HepG2 (cell line): ENCODE results near the gene ZFHX3. TPM values are rescaled to one million over a fixed set of nuclear protein-coding genes. Genes with fewer than 3 reads are reported as not detected.
A peak's percentile ranks its signal among the peaks of the same experiment; 100 is the strongest.

Source experiments
- ATAC-seq: fragments of 200-7000 bp; cut with Tn5 transposase; 3 replicates; pipeline ENCODE4 v1.9.1; 2020; ENCODE audit warnings: mild to moderate bottlenecking, moderate library complexity
- BruUV-seq: library from RNA; stranded (reverse); fragments of 400-500 nt; replicated peaks from 2 replicates; lab custom pipeline; 2021; lab: Mats Ljungman, UMichigan
- CTCF ChIA-PET: fragments of 300-600 bp; formaldehyde crosslinking; extraction: SDS; loops from one replicate; lab custom pipeline; 2021; ENCODE audit warnings: low total read pairs, inconsistent platforms, low intra/inter-chr PET ratio; lab: Yijun Ruan, JAX
- POLR2A ChIA-PET: fragments of 350-600 bp; sonication (Branson Sonifier 250); formaldehyde crosslinking; loops from one replicate; lab custom pipeline; 2020; ENCODE audit warnings: antibody characterized with exemption, inconsistent platforms; lab: Yijun Ruan, JAX
- DNase-seq: peaks from one replicate; pipeline ENCODE4 v3.0.0-alpha.2; 2015; ENCODE audit warnings: low spot score
- FAIRE-seq: peaks from 3 replicates; lab custom pipeline; 2011; peaks lifted over from hg19 to GRCh38; lab: Jason Lieb, UNC
- H2AFZ ChIP-seq: one replicate; pipeline ENCODE4 v1.6.1; 2011; ENCODE audit warnings: low read length, inconsistent platforms
- H3K27ac ChIP-seq: fragments of 300-600 bp; 3 replicates; pipeline ENCODE4 v1.8.0; 2011; ENCODE audit warnings: mixed run types, mild to moderate bottlenecking, mixed read lengths, low read length, inconsistent platforms; ENCODE audit not compliant: insufficient read depth; ENCODE audit errors: extremely low read length
- H3K27me3 ChIP-seq, 2 experiments: fragments of 200-600 bp in 1 of 2; 2 replicates in 1 of 2; 3 replicates in 1 of 2; pipeline versions ENCODE4 v1.6.0 to v1.8.0; 2011; ENCODE audit warnings: low read length in 2 of 2, mild to moderate bottlenecking in 2 of 2, moderate library complexity in 2 of 2, inconsistent platforms in 1 of 2; ENCODE audit not compliant: insufficient read depth in 2 of 2, control insufficient read depth in 1 of 2
- H3K36me3 ChIP-seq, 2 experiments: fragments of 200-600 bp in 1 of 2; replicated peaks in 1 of 2; 2 replicates in 1 of 2; 3 replicates in 1 of 2; pipeline versions ENCODE4 v1.5.1 to v1.8.0; 2011; ENCODE audit warnings: low read length in 2 of 2, inconsistent platforms in 1 of 2; ENCODE audit not compliant: insufficient read depth in 2 of 2, control insufficient read depth in 1 of 2
- H3K4me1 ChIP-seq: 2 replicates; pipeline ENCODE4 v1.5.1; 2012; ENCODE audit warnings: low read length, inconsistent platforms; ENCODE audit not compliant: insufficient read depth
- H3K4me2 ChIP-seq: 2 replicates; pipeline ENCODE4 v1.6.0; 2011; ENCODE audit warnings: low read depth, low read length, inconsistent platforms
- H3K4me3 ChIP-seq, 3 experiments: fragments of 200-600 bp in 1 of 3; sonication (generic), shearing (Covaris generic) in 1 of 3; replicated peaks in 1 of 3; 2 replicates each; pipeline ENCODE4 v1.5.1; 2011 to 2016; ENCODE audit warnings: low read length in 3 of 3, inconsistent platforms in 2 of 3, low read depth in 2 of 3, mild to moderate bottlenecking in 2 of 3, control low read depth in 1 of 3, mixed read lengths in 1 of 3; ENCODE audit not compliant: insufficient read depth in 1 of 3
- H3K79me2 ChIP-seq: one replicate; pipeline ENCODE4 v1.6.1; 2011; ENCODE audit warnings: low read length, inconsistent platforms; ENCODE audit not compliant: insufficient read depth
- H3K9ac ChIP-seq: 2 replicates; pipeline ENCODE4 v1.6.0; 2011; ENCODE audit warnings: mild to moderate bottlenecking, low read depth, low read length, inconsistent platforms; ENCODE audit not compliant: insufficient read depth
- H3K9me3 ChIP-seq: 2 replicates; pipeline ENCODE4 v1.5.1; 2012; ENCODE audit warnings: mild to moderate bottlenecking, low read length
- H4K20me1 ChIP-seq: 2 replicates; pipeline ENCODE4 v1.6.0; 2011; ENCODE audit warnings: inconsistent platforms, mild to moderate bottlenecking, low read length, moderate library complexity; ENCODE audit not compliant: insufficient read depth
- MAFK ChIP-seq, 2 experiments: IDR thresholded peaks in 1 of 2; conservative IDR thresholded peaks in 1 of 2; 2 replicates each; pipeline ENCODE4 v1.6.1; 2011; ENCODE audit warnings: improper control_type of control experiment in 2 of 2, low read length in 2 of 2
- MTA1 ChIP-seq: sonication (generic); formaldehyde crosslinking; IDR thresholded peaks from 2 replicates; pipeline ENCODE4 v1.4.0; 2020; ENCODE audit warnings: missing genetic modification reagents, mild to moderate bottlenecking, borderline replicate concordance
- NONO ChIP-seq, 2 experiments: fragments of 450-650 bp in 1 of 2; sonication (generic) in 1 of 2; formaldehyde crosslinking in 1 of 2; IDR thresholded peaks in 1 of 2; conservative IDR thresholded peaks in 1 of 2; 2 replicates each; pipeline versions ENCODE4 v1.6.1 to v1.8.0; 2017 to 2022; ENCODE audit warnings: mild to moderate bottlenecking in 1 of 2, missing genetic modification reagents in 1 of 2, moderate library complexity in 1 of 2
- NRL ChIP-seq: sonication (generic); formaldehyde crosslinking; IDR thresholded peaks from 2 replicates; pipeline ENCODE4 v1.5.0; 2020; ENCODE audit warnings: missing genetic modification reagents, mild to moderate bottlenecking, moderate library complexity, borderline replicate concordance
- PITX1 ChIP-seq: sonication (generic); formaldehyde crosslinking; IDR thresholded peaks from 2 replicates; pipeline ENCODE4 v1.5.1; 2020; ENCODE audit warnings: mild to moderate bottlenecking, missing genetic modification reagents
- PTBP1 ChIP-seq: fragments of 200-400 bp; formaldehyde crosslinking; IDR thresholded peaks from 2 replicates; pipeline ENCODE4 v1.6.1; 2018; ENCODE audit warnings: low read length, low read depth; ENCODE audit not compliant: poor library complexity, severe bottlenecking
- SETDB1 ChIP-seq: sonication (generic); formaldehyde crosslinking; IDR thresholded peaks from 2 replicates; pipeline ENCODE4 v1.5.1; 2020; ENCODE audit warnings: missing genetic modification reagents, mild to moderate bottlenecking, borderline replicate concordance
- ZNF101 ChIP-seq: sonication (generic); formaldehyde crosslinking; IDR thresholded peaks from 2 replicates; pipeline ENCODE4 v1.4.0; 2020; ENCODE audit warnings: mild to moderate bottlenecking, low read depth, missing genetic modification reagents, borderline replicate concordance
- ZNF343 ChIP-seq: sonication (generic); formaldehyde crosslinking; IDR thresholded peaks from 2 replicates; pipeline ENCODE4 v1.4.0; 2020; ENCODE audit warnings: mild to moderate bottlenecking, missing genetic modification reagents
- ZZZ3 ChIP-seq: sonication (generic); formaldehyde crosslinking; IDR thresholded peaks from 2 replicates; pipeline ENCODE4 v1.4.0; 2020; ENCODE audit warnings: missing genetic modification reagents, mild to moderate bottlenecking, borderline replicate concordance
- WGBS: methylation state at CpG from one replicate; pipeline ENCODE4 v1.1.6; 2017; ENCODE audit warnings: low lambda C conversion rate; 5-methylcytosine and 5-hydroxymethylcytosine counted together
- in situ Hi-C: cut with HindIII; loops from 2 replicates; pipeline ENCODE4 v1.10.0; 2017; ENCODE audit warnings: low pct_unique_long_range_greater_than_20kb; ENCODE audit not compliant: extremely low pct_ligation_motif_present
- intact Hi-C: fragments of 100-400 bp; cut with micrococcal nuclease; formaldehyde crosslinking; loops from one replicate; pipeline ENCODE4 v1.10.0; 2022; ENCODE audit not compliant: unreplicated experiment
- polyA plus RNA-seq, 8 experiments: library from polyadenylated mRNA; depleted of rRNA in 3 of 8; stranded (reverse) in 7 of 8; unstranded in 1 of 8; fragments of >200 nt; fragmentation: Illumina TruSeq in 4 of 8; extraction: Trizol in 4 of 8; gene quantifications; 2 replicates each; pipeline versions ENCODE4 v1.2.1 to v1.2.3, GENCODE V29; 2011 to 2016; ENCODE audit warnings: low read depth in 4 of 8, missing spikeins in 1 of 8, mixed read lengths in 1 of 8; ENCODE audit not compliant: insufficient read depth in 1 of 8
- total RNA-seq, 5 experiments: library from RNA; depleted of rRNA; stranded (reverse); fragments of >200 nt; fragmentation: Illumina TruSeq; extraction: Trizol; gene quantifications; 2 replicates each; pipeline ENCODE4 v1.2.3, GENCODE V29; 2016; ENCODE audit warnings: low read depth in 1 of 5
- TF ChIP-seq, protein P1 (sequence below): sonication (generic); formaldehyde crosslinking; IDR thresholded peaks from 2 replicates; pipeline ENCODE4 v1.5.0; 2020; ENCODE audit warnings: mild to moderate bottlenecking, missing genetic modification reagents
- TF ChIP-seq, protein P2 (sequence below): sonication (generic); formaldehyde crosslinking; IDR thresholded peaks from 2 replicates; pipeline ENCODE4 v1.4.0; 2020; ENCODE audit warnings: missing genetic modification reagents

Gene ZFHX3
- total and polyA plus RNA-seq, 2 of the 13 experiments (the other 11 are each of a cell fraction or from before 2014, with no cell fraction given) = 5.0 to 6.0 TPM

DNA sequence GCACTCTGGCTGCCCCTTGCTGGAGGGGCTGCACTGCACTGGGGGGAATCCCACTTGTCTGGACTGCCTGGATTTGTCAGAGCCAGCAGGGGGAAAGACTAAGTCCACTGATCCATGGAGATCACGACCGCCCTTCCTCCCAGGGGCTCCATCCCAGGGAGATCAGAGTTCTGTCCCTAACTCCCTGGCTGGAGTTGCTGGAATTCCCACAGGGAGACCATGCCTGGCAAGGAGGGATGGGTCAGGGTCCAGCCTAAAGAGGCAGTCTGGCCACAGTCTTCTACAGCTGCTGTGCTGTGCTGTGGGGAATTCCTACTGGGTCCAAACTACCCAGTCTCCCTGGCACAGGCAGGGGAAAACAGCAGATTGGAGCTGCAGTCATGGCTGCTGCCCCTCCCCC lies 311.9 kb downstream of the ZFHX3 start:
- no peak for DNase-seq
- peaks cover 9% of the 10 kb centered on the region; the same call in 1 of the 2 replicates for H3K4me1 ChIP-seq
- intact Hi-C loops = no loop called here
- no peak for FAIRE-seq
- WGBS = no CpG with 5 or more reads among the region's 2 CpGs
- H3K4me2 ChIP-seq = no peak overlapping the region
- H3K27me3 ChIP-seq = no peaks in the 10 kb centered on the region
- no peak overlapping the region for H3K27ac ChIP-seq
- no peak overlapping the region for H3K4me3 ChIP-seq
- H3K79me2 ChIP-seq = no peaks in the 10 kb centered on the region
- no peaks in the 10 kb centered on the region for H3K9me3 ChIP-seq
- H4K20me1 ChIP-seq = no peaks in the 10 kb centered on the region
- no peaks in the 10 kb centered on the region for H3K36me3 ChIP-seq
- in situ Hi-C loops = no loop called here
- ATAC-seq = peak; percentile 70
- ChIA-PET CTCF (no interaction called here), POLR2A (no interaction called here)
- H3K9ac ChIP-seq = no peak overlapping the region
- no TSS peak for BruUV-seq
- H2AFZ ChIP-seq = no peak overlapping the region
- 0 out of 2 replicates have a peak, but pooled peaks have one; percentile 54 for TF ChIP-seq MTA1 (CRISPR knock-in tag)
- no peak for TF ChIP-seq SETDB1
- no peak for TF ChIP-seq NRL (CRISPR knock-in tag)
- peak; percentile 59; the same call in 1 of the 2 replicates for TF ChIP-seq ZNF343
- no peak for TF ChIP-seq NONO (IDR thresholded peaks at IDR 0.05)
- no peak for TF ChIP-seq NONO (CRISPR knock-in tag; conservative IDR thresholded peaks at IDR 0.05)
- 0 out of 2 replicates have a peak, but pooled peaks have one; percentile 37 for TF ChIP-seq ZZZ3 (CRISPR knock-in tag)
- no peak for TF ChIP-seq MAFK (conservative IDR thresholded peaks at IDR 0.05 in 1 of 2, IDR thresholded peaks at IDR 0.05 in 1 of 2; ENCODE audit: low read length in 2 of 2)
- TF ChIP-seq, protein P1, sequence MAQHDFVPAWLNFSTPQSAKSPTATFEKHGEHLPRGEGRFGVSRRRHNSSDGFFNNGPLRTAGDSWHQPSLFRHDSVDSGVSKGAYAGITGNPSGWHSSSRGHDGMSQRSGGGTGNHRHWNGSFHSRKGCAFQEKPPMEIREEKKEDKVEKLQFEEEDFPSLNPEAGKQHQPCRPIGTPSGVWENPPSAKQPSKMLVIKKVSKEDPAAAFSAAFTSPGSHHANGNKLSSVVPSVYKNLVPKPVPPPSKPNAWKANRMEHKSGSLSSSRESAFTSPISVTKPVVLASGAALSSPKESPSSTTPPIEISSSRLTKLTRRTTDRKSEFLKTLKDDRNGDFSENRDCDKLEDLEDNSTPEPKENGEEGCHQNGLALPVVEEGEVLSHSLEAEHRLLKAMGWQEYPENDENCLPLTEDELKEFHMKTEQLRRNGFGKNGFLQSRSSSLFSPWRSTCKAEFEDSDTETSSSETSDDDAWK (CRISPR knock-in tag) = no peak
- no peak for TF ChIP-seq PTBP1
- 0 out of 2 replicates have a peak, but pooled peaks have one; percentile 20 for TF ChIP-seq PITX1 (CRISPR knock-in tag)
- no peak for TF ChIP-seq ZNF101 (CRISPR knock-in tag)
- TF ChIP-seq, protein P2, sequence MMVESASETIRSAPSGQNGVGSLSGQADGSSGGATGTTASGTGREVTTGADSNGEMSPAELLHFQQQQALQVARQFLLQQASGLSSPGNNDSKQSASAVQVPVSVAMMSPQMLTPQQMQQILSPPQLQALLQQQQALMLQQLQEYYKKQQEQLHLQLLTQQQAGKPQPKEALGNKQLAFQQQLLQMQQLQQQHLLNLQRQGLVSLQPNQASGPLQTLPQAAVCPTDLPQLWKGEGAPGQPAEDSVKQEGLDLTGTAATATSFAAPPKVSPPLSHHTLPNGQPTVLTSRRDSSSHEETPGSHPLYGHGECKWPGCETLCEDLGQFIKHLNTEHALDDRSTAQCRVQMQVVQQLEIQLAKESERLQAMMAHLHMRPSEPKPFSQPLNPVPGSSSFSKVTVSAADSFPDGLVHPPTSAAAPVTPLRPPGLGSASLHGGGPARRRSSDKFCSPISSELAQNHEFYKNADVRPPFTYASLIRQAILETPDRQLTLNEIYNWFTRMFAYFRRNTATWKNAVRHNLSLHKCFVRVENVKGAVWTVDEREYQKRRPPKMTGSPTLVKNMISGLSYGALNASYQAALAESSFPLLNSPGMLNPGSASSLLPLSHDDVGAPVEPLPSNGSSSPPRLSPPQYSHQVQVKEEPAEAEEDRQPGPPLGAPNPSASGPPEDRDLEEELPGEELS = no peak
